HG02759 (cell line): ENCODE data around the gene DBH.
"Not testable (repeated sequence)": the region's sequence is repeated elsewhere in the genome, so short reads cannot be mapped to it uniquely, and the experiment has no call there.

Source experiments
- ATAC-seq: cut with Tn5 transposase; IDR thresholded peaks from one replicate; pipeline ENCODE4 v1.9.1; 2021; ENCODE audit warnings: mild to moderate bottlenecking, moderate library complexity; ENCODE audit not compliant: unreplicated experiment

The DBH gene

DNA sequence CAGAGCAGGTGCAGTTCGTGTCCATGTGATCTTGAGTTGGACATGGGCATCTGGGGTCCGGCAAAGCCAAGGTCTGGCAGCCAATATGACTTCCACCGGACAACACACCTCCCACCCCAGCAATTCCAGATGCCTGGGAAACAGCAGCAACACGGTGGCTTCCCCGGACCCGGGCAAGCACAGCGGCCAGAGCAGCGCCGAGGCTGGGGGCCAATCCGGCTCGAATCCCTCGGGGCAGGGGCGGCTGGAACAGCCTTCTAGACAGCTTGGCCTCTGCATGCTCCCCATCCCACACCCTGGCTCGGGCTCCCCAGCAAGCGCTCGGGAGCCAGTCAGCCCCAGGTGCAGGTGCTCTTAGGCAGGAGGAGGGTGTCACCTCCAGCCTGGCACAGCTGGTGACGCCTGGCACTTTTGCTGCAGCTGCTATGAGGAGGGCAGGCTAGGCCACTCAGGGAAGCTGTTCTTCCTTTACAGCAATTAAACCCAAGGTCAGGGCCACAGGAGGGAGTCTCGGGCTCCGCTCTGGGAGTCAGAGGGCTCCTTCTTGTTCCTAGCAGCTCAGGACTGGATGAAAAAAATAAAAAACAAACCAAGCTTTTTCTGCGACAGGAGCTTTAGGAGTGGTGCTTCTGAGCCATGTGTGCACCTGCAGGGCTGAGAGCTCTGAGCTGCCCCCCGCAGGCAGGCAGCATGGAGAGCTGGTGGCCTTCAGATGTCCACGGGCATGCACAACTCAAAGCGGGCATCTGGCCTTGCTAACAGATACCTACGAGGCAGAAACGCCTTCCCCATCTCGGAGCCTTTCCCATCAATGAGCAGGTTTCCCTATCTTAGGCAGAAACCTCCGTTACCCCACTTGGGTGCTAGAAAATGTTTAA is 28.2 kb downstream of the DBH start:
- no peak for ATAC-seq

DNA sequence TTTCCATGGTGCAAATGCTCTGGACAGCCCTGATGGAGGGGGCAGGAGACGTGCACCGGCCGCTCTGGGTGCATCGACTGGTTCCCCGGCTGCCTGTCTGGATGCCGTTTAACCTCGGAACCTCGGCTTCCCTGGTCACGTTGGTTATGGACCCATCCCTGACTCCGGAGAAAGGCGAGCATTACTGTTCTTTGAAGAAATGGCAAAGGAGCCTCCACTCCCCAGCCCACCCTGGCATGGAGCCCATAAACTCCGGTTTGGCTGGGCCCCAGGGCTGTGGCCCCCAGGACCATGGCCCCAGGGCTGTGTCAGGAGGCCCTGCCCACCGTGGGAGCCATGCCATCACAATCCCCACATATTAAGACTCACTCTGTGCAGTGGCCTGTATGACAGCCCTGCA is 28.9 kb downstream of the DBH start:
- no peak for ATAC-seq

- ATAC-seq = no peak
Observed at GRCh38 chr9:133665535-133665934, 29.4 kb downstream of the DBH start.

DNA sequence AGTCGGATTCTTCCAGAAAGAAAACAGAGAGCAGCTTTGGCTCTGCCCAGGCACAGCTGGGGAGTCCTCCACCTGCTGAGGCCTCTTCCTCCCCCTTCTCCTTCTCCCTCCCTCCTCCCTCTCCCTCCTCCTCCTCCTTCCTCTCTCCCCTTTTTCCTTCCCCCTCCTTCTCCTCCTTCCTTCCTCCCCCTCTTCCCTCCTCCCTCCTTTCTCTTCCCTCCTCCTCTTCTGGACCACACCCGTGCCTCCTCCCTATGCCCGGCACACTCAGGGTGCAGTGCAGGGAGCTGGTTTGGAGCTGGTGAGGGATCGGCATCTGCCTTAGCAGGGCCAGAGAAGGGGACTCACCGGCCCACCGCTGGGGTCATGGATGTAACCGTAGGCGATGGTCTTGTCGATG is 30.2 kb downstream of the DBH start:
- no peak for ATAC-seq

- ATAC-seq = no peak
Observed at GRCh38 chr9:133666845-133667244, 30.7 kb downstream of the DBH start.

GRCh38 chr9:133667759-133668450 is 31.7 kb downstream of the DBH start:
- no peak for ATAC-seq

DNA sequence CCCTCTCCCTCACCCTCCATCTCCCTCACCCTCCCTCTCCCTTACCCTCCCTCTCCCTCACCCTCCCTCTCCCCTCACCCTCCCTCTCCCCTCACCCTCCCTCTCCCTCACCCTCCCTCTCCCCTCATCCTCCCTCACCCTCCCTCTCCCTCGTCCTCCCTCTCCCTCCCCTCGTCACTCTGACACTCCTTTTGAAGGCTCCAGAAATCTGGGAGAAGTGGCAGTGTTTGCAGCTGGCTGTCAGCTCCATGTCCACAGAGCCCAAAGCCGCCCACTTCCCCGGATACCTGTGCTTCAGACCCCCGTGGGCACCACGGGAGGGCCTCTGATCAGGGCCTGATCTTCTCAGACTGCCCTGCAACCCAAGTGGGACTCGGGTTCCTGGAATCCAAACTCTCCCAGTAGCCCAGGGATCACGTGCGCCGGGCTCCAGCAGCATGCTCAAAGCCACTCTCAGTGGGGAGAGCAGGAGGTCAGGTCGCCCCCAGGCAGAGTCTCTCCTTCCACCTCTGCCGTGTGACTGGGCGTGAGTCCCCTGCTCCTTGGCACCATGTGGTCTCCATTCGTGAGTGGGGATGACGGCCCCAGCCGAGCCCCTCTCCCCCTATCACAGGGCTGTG is 33.1 kb downstream of the DBH start:
- no peak for ATAC-seq

DNA sequence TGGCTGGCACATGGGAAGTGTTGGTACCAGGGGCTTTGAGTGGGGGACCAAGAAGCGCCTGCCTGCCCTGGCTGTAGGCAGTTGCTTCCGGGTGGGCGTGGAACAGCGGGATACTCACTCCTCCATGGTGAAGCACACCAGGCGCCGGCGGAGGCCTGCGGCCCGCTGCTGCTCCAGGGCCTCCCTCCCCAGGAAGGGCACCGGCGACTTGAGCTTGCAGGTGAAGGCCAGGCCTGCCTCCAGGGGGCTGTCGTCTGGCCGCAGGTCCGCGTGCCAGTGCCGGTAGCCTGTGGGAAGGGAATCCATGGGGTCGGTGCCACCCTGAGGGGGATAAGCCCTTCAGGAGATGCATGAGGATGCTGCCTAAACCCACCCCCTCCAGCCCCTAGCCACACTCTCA is 34.3 kb downstream of the DBH start:
- ATAC-seq = no peak

GRCh38 chr9:133671371-133671770 is 35.2 kb downstream of the DBH start:
- no peak for ATAC-seq

DNA sequence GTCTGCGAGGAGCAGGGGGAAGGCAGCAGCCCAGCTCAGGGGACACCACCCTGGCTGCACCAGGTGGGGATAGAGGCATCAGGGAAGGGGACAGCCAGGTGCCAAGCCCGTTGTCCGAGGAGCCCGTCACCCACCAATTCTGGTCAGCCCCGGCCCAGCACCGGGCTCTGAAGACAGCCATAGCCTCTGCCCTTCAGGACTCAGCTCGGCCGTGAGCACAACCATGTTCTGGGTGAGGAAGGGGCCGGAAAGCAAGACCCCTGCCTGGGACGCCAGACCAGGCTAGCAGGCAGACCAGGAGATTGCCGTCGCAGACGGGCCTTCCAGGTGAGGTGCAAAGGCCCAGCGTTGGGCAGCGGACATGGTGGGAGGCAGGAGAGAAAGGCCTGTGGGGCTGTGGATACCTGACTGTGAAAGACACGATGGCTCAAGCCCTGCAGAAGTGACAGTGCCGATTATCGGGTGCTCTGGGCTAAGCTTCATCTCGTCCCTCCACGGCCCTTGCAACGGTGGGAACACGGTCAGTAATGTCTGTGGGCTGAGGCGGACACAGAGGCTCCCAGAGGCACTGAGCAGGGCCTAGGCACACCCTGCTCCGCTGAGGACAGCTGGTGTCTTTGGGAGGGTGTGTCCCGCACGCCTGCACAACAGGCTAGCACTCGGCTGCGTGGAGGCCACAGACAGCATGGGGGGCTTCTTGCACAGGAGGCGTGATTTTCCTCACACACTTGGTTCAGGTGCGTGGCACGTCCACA is 36.5 kb downstream of the DBH start:
- ATAC-seq = no peak

- no peak for ATAC-seq
Observed at GRCh38 chr9:133673258-133673655, 37.1 kb downstream of the DBH start.

DNA sequence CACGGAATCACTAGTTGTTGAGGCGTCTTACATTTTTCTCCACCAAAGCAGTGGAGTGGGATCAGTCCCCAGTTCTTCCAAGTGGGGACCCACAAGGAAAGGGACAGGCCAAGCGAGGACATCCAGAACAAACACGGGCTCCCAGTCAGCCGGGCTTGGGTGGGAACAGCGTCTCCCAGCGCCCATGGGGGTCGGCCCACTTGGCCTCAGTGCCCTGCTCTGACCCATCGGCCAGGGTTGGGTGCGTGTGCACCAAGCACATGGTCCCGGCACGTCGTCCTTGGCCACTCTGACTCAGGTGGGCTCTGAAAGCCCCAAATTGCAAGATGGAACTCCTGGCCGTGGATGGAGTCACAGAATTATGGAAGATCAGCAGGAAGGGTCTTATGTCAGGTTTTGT is 37.9 kb downstream of the DBH start:
- ATAC-seq = no peak

GRCh38 chr9:133675796-133676195 is 39.6 kb downstream of the DBH start:
- not testable (repeated sequence) for ATAC-seq

- no peak for ATAC-seq
Observed at GRCh38 chr9:133676450-133676849, 40.3 kb downstream of the DBH start.

- ATAC-seq = no peak
Observed at GRCh38 chr9:133677126-133678010, 41.2 kb downstream of the DBH start.

- no peak for ATAC-seq
Observed at GRCh38 chr9:133679056-133679455, 42.9 kb downstream of the DBH start.

- no peak for ATAC-seq
Observed at GRCh38 chr9:133679466-133680061, 43.4 kb downstream of the DBH start.

GRCh38 chr9:133680250-133680975 is 44.2 kb downstream of the DBH start:
- no peak for ATAC-seq

DNA sequence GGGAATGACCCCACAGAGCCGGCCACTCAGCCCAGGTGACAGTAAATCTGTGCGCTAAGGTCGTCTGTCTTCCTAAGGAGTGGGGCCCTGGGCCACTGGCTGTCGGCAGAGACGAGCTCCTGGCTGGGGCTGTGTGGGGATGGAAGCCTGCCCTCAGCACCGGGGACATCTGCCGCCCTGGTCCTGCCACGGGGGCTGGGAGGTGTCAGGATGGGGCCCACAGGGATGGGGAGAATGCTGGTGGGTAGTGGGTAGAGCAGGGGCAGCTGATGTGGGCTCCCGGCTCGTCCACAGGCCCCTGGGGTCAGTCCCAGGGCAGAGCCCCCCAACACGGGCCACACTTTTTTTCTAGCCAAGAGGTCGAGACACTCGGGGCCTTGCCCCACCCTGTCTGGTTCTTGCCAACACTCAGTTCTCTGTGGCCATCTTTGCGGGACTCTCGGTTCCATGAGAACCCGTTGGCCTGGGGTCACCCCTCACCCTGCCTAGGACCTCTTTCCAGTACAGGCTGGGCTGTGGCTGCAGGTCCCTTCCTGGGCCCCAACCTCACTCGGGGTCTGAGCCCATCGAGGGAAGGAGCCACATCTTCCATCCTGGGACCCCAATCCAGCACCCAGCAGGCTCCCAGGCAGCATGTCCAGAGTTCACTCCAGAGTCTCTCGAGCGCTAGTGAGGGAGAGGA is 45.0 kb downstream of the DBH start:
- no peak for ATAC-seq
